ENCODE results near the gene IGHMBP2. TPM values are rescaled to one million over a fixed set of nuclear protein-coding genes. Genes with fewer than 3 reads are reported as not detected.

The IGHMBP2 gene
- total and polyA plus RNA-seq, 9 of the 15 experiments (the other 6 are each of a cell fraction or from before 2014, with no cell fraction given) = 1.6 to 24.8 (median 14.5) TPM

- TF ChIP-seq ZHX1 (conservative IDR thresholded peaks at IDR 0.05; ENCODE audit: low read length) (no peak), CEBPZ (IDR thresholded peaks at IDR 0.05; ENCODE audit: borderline replicate concordance, low read depth, low read length) (no peak), ATF3 (IDR thresholded peaks at IDR 0.05) (peak; percentile 45; the same call in 1 of the 2 replicates), ATF3 (CRISPR knock-in tag; conservative IDR thresholded peaks at IDR 0.05) (no peak), NCOR1 (IDR thresholded peaks at IDR 0.05) (no peak), SLC30A9 (CRISPR knock-in tag; IDR thresholded peaks at IDR 0.05) (no peak), RBFOX2 (IDR thresholded peaks at IDR 0.05; ENCODE audit: low read depth, low read length) (peak; percentile 37; the same call in 1 of the 2 replicates), RAD21 (CRISPR knock-in tag; conservative IDR thresholded peaks at IDR 0.05 in 1 of 2, IDR thresholded peaks at IDR 0.05 in 1 of 2) (peak in 1 of 2 experiments; percentile 25; a peak in 2 of 4 replicates), SFPQ (IDR thresholded peaks at IDR 0.05; ENCODE audit: low read depth, low read length) (no peak), CTCFL (IDR thresholded peaks at IDR 0.05; ENCODE audit: borderline replicate concordance, insufficient read depth, low read depth, low read length, poor library complexity, severe bottlenecking) (peak; percentile 71), POLR2G (IDR thresholded peaks at IDR 0.05; ENCODE audit: low read depth, low read length) (peak; percentile 53), HMGXB4 (CRISPR knock-in tag; IDR thresholded peaks at IDR 0.05) (no peak), NFIC (IDR thresholded peaks at IDR 0.05) (0 out of 2 replicates have a peak, but pooled peaks have one; percentile 8)
Observed at GRCh38 chr11:68889948-68890446, 13.7 kb upstream of the IGHMBP2 start (continued).
